NCI-H187 treated with DMSO at 0.1 percent for 48 hours (cell line): ENCODE results near the gene PLXNA4.

Source experiments
- DNase-seq: peaks from one replicate; lab custom pipeline; 2025; lab: John Stamatoyannopoulos, UW

PLXNA4 gene

DNA sequence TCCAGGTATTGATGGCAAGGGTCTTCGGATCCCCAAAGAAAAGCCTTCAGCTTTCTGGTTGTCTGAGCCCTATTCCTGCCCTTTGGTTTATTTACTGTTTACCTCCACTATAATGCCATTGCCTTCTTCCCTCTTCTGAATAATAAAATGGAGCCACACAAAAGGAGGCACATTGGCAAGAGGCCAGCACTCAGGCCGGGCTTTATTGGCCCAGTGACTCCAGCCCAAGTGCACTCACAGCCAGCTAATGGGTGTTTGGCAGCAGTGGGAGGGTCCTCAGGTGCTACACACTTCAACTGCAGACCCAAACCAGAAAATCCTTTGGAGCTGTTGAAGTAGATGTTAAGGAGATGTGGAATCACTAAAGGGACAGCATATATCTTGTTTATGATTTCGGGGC is 336.0 kb downstream of the PLXNA4 start:
- DNase-seq: peak; percentile 75

DNA sequence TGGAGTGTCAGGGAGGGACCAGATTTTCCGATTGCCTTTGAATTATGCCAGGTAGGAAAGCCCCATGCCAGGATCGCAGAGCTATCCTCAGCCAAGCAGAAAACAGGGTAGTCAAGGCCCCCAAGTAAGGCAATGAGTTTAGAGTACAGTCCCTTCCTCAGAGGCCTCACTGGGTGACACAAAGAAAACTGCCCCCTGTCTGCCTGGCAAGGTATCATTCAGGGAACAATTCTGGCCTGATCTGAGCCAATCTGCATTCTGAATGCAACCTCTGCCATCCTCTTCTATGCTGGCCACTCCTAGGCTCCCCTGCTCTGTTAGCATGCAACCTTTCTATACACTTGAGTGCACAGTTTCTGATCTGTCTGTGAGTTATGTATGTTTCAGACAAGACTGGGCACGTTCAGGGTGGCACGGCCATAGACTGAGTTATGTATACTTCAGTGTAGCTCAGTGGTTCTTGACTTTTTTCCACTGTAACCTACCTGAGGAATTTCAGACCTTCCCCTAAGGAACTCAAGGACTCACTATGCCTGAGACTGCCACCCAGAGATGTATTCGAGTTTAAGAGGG is 336.8 kb downstream of the PLXNA4 start:
- peak; percentile 58 for DNase-seq

- DNase-seq: no peak
These were observed 341.6 kb downstream of the PLXNA4 start for GRCh38 chr7:132234711-132235110.

GRCh38 chr7:132232406-132232805 is 343.9 kb downstream of the PLXNA4 start:
- DNase-seq: no peak

GRCh38 chr7:132230462-132230861 is 345.8 kb downstream of the PLXNA4 start:
- DNase-seq: no peak

GRCh38 chr7:132228240-132228639 is 348.0 kb downstream of the PLXNA4 start:
- DNase-seq: no peak

DNA sequence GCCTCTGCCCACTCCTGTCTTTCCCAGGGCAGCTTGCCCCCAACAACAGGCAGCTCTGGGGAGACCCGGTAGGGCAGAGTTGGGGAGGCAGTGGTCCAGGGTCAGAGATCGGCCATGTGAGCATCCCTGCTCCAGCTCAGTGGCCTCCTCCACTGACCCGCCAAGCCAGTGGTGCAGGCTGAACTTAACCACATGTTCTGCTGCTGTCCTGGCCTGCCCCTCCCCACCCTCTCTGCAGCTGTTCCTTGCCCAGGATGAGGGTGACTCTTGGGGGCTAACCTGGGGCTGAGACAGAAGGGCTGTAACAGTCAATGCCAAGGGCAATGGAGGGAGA is 349.3 kb downstream of the PLXNA4 start:
- no peak for DNase-seq

DNA sequence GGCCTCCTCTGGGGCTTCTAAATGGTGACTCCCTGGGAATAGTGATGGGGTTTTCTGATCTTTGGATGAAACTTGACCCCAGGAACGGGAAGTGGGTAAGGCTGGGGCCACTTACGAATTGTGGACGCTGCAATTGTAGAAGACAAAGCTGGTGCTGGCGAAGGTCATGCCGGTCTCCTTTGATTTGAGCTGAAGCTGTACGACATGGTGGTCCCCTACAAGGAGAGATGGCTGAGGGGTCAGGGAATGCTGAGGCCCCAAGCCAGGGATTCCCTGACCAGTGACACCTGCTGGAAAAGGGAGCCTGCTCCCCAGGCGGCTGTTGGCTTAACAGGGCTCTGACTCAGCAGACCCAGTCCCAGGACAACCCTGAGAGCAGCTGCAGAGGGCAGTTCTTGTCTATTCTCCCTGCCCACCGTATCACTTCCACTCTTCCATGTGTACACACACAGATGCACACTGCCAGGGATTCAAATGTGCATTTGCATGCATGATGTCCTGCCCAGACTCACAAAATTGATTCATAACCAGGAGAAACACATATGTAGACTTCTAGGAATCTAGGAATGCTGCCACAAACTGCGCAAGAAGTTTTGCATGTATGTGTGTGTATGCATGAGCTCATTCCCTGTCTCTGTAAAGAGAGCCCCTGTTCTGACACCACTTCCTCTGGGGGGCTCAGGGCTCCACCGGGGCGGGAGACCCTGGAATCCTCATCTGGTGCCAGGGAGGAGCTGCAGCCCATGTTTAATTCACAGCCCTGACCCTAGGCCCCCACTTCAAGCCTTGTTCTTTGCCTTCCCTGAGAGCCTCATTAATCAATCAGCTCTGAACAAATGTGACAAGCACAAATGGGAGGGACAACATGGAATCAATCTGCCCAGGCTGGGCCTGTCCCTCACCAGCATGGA is 350.0 kb downstream of the PLXNA4 start:
- DNase-seq: no peak

DNA sequence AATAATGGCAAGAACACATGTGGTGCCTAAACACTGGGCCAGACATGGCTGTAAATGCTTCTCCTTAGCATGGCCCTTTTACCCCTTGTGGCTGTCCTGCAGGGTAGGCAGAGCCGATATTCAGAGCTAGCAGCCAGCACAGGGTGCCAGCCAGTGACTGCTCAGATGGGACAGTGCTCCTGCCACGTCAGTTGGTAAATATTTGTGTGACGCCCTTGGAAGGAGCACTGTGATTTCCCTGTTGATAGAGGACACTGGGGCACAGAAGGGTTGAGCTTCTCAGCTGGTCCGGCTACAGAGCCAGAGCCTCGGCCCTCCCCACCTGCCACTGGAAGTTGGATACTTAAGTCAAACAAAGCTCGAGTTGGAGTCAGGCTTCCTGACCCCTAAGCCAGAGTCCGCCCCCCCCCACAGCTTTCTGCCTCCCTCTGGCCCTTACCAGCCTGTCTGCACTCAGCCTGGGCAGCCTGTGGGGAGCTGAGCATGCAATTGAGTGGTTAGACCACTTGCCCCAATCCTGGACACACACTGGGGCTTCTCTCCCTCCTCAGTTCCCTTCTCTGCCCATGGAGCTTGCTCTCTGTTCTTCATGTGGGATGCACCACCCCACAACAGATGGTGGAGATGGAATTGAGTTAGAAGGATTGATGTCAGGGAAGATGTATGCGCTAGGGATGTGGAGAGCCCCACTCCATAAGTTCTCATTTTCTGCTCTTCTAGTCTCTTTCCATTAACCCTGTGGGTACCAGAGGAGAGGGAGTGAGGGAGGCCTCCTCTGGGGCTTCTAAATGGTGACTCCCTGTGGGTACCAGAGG is 350.8 kb downstream of the PLXNA4 start:
- no peak for DNase-seq

DNA sequence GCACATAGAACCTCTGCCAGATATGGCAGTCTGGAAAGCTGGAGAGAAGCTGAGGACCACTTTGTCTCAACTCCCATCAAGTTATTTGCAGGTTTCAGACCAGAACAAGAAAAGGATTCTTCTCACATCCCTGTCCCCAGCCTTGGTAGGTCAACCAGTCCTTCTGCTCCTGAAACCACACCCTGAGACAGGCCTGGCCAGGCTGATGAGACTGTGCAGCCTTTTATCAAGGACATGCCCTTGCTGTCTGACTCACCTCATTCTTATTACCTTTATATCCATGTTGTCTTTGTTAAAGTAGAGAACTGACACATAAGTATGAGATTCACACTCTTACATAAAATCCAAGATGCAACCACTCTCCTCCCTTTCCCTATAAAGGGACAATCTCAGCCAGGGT is 354.9 kb downstream of the PLXNA4 start:
- no peak for DNase-seq

- no peak for DNase-seq
These were observed 356.2 kb downstream of the PLXNA4 start for GRCh38 chr7:132220060-132220459.

GRCh38 chr7:132218876-132219275 is 357.4 kb downstream of the PLXNA4 start:
- peak; percentile 24 for DNase-seq

DNA sequence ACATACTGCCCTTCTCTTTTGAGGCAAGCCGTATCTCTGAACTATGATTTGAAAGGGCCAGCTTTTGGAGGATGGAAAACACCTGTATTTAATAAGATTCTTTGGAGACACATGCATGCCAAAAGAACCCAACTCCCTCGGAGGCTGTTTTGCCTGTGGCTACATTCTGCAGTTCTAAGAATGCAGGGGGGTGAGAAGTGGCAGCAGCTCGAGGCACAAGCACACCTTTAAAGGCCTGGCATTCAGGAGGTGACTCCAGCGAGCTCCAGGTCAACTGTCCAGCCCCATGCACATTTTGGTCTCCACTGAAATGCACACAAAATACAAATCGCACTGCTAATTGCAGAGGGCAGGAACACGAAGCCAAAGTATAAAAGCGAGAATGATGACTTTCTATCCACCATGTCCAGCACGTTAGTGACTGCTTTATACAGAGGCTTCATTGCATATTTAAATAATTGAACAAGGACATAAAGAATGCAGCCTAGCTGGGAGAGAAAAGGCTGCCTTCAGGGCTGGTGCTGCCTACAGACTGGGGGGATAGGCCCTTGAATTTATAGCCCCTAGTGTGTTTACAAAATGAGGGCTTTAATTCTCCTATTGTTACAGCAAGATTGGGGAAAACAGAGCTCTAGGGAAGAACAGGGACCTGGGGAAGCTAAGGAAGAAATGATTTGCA is 359.3 kb downstream of the PLXNA4 start:
- no peak for DNase-seq

DNA sequence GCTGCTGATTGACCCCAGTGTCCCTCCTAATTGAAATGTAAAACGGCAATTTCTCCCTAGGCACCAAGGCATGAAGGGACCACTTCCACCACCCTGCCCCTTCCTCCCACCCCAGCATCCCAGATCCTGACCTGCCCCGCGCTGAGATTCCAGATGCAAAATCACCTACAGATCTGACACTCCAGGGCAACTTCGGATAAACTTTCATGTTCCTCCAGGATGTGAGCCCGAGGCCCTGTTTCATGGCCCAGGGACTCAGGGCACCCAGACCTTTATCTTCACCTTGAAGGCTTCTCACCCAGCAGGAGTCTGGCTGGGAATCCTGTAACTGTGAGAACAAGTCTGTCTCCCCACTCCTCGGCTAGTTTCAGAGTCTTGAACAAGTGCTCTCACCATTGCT is 361.8 kb downstream of the PLXNA4 start:
- DNase-seq: no peak

GRCh38 chr7:132213583-132213982 is 362.7 kb downstream of the PLXNA4 start:
- no peak for DNase-seq

GRCh38 chr7:132211971-132212370 is 364.3 kb downstream of the PLXNA4 start:
- DNase-seq: no peak

- DNase-seq: no peak
These were observed 365.4 kb downstream of the PLXNA4 start for GRCh38 chr7:132210821-132211220.

GRCh38 chr7:132207782-132208181 is 368.5 kb downstream of the PLXNA4 start:
- DNase-seq: no peak

GRCh38 chr7:132207211-132207610 is 369.1 kb downstream of the PLXNA4 start:
- DNase-seq: no peak

DNA sequence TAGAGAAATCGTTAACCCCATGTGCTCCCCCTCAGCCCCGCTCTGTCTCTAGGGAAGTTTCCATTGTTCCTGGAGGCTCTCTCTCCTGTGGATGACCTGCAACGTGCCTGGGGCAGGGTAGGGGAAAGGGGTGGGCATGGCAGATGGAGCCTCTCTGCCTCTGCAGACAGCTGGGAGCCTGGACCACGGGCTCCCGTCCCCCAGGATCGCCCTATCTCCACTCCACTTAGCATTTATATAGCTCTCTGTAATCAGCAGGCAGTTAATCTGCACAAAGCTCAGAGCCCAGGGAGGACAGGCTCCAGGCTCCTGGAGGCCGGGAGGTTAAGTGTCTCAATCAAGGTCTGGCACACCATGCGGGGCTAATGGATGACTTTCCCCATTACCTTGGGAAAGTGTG is 369.7 kb downstream of the PLXNA4 start:
- DNase-seq: no peak

GRCh38 chr7:132205509-132205908 is 370.8 kb downstream of the PLXNA4 start:
- DNase-seq: no peak

DNA sequence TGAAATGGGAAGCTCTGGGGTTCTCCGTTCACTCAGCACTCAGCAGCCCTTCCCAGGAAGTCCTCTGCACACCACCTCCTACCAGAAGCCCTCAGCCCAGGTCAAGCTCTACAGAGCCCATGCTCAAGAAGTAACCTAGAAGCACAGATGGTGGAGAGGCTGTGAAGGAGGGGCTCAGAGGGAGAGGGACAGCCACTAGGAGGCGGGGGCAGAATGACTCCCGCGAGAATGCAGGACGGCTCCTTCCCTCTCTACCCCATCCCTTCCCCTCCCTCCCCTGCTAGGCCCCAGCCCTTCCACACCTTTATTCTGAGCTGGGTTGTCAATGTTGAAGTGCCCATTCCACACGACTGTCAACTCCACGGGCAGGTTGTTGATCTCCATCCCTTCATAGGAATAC is 373.2 kb downstream of the PLXNA4 start:
- DNase-seq: no peak
